Fibroblast of skin of left biceps (primary cell): Measurements from ENCODE around the gene SH3TC1.

Experiments
- DNase-seq, 2 experiments: peaks; one replicate each; pipeline ENCODE4 v3.0.0-alpha.2; 2013; ENCODE audit warnings: low read depth in 2 of 2

SH3TC1 gene

DNA sequence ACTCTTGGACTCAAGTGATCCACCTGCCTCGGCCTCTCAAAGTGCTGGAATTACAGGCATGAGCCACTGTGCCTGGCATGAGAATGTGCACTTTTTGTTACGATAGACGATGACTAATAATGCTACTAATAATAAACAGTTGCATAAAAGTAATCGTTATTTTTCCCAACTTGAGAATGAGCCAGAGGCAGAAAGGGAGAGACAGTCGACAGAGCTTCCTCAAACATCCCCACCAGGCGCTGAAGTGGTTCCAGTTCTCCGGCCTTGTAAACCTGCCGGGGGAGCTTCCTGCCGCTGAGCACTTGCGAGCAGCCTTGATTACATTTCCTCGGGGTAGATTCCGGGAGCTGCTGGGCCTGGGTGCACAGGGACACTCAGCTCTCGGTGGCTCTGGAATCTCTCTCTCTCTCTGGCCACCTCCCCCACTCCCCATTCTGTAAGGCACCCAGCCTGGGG, 61.6 kb downstream of the SH3TC1 start:
- peak; percentile 52 to 54 for DNase-seq

DNA sequence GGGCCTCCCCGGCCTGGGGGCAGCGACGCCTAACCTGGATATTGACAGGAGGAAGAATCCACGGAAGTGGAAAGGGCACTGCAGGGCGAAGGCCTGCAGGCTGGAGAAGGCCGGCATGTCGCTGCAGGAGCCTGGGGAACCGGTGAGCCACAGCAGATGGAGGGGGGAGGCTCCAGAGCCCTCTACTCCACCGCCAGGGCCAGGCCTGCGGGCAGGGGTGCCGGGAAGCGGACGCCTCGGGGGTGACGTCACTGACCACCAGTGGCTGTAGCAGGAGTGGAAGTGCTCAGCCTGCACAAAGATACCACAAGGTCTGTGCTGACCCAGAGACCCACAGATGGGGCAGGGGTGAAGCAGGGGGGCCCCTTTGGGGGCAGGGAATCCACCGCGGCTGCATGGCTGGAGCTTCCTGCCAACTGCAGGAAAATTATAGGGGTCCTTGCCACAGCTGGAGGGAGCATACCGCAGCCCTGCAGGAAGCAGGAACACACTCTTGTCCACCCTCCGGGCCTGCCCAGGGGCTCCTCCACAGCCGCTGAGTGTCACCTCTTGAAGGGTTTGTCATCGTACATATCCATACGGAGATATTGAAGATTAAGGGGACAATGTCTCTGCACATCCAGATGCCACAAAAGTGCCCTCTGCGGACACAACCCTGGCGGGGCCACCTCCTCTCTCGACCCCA, 62.9 kb downstream of the SH3TC1 start:
- no peak for DNase-seq

DNA sequence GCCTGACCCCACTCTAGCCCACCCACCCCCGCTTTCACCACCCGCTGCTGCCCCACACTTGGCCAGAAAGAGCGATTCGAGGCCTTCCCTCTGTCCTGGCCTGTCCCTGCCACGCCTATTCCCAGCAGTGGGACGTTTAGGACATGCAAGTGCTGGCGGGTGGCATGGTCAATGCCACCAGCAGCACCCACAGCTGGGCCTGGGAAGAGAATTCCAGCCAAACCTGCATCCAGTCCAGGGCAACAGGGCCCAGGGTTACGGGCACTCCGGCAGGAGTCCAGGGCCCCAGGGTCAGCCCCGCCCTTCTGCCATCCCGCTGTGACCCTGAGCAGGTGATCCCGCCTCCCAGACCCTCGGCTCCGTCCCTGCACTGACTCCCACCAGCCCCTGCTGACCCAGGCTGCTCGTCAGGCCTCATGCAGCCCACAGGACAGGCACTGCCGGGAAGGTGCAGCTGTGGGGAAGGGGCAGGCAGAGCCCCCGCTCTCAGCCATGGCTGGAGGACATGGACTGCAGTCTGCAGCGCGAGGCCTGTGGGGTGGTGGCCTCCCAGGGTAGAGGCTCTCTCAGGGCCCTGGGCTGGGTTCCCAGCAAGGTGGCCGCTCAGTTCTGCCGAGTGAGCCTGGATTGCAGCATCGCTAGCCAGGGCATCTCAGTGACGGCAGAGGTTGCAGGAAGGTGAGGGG, 63.7 kb downstream of the SH3TC1 start:
- DNase-seq = no peak

GRCh38 chr4:8263397-8263796, 64.3 kb downstream of the SH3TC1 start:
- no peak for DNase-seq

- DNase-seq = no peak
Measured at GRCh38 chr4:8264106-8264505, 65.0 kb downstream of the SH3TC1 start.

DNA sequence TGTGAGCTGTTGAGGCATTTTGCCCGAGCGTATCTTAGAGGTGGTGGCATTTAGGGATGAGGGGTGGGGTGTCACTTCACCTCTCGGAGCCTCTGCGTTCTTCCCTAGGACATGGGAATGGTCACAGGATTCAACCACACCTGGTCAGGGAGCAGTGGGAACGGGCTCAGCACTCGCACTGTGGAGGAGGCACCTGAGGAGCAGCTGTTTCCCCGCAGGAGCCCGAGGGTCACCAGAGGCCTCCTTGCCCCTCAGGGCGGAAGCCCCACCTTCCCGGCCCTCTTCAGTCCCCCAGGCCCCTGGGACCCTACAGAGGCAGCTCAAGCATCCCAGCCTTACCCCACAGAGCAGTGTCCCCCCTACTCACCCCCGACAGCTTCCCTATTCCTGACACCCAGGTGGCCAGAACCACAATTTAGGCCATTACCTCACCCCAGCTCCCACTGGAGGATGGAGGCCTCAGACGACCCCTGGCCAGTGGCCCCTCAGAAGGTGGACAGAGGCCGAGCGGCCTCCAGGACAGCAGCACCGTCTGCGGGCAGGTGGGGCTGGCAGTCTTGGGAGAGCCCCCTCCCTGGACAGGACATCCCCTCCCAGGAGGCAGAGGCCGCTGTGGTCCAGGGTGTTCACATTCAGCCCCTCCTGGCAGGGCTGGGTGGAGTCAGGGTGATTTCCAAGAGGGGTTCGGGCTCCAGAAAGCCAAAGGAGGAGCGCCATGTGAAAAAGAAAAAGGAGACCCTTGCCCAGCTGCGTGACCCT, 66.3 kb downstream of the SH3TC1 start:
- no peak for DNase-seq

DNA sequence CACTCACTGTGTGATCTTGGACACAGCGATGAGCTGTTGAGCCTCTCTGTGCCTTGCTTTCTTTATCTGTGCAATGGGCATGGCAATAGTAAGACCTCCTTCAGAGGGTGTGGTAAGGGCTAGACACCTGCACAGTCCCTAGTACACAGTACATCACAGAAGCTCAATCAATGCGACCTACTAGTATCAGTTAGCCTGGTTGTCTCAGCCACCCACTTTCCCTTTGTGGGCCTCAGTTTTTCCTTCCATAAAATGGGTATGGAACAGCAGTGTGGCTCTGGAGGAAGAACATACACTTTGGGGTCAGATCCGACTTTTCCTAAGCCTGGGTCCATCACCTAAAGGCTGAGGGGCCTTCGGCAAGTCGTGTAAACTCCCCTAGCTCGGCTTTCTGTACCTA, 67.0 kb downstream of the SH3TC1 start:
- no peak for DNase-seq

- no peak for DNase-seq
Measured at GRCh38 chr4:8266508-8266907, 67.4 kb downstream of the SH3TC1 start.

GRCh38 chr4:8267077-8267476, 68.0 kb downstream of the SH3TC1 start:
- DNase-seq = no peak

DNA sequence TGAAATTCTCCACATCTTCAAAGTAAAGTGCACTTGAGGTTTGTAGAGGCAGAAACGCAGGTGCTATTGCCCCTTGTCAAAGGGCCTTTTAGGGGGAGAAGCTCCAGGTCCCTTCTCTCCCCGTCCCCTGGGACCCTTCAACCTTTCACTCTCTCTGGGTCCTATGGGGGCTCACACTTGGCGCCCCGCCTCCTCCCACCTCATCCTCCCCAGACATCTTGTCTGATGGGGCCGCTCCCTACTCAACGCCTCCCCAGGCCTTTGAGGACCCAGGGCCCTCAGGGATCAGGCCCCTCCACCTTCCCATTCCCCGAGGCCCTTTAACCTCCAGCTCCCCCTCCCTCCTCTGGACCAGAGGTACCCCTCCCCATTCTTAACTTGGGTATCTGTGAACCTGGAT, 69.1 kb downstream of the SH3TC1 start:
- DNase-seq = no peak

- DNase-seq = no peak
Measured at GRCh38 chr4:8268901-8269534, 69.9 kb downstream of the SH3TC1 start.

DNA sequence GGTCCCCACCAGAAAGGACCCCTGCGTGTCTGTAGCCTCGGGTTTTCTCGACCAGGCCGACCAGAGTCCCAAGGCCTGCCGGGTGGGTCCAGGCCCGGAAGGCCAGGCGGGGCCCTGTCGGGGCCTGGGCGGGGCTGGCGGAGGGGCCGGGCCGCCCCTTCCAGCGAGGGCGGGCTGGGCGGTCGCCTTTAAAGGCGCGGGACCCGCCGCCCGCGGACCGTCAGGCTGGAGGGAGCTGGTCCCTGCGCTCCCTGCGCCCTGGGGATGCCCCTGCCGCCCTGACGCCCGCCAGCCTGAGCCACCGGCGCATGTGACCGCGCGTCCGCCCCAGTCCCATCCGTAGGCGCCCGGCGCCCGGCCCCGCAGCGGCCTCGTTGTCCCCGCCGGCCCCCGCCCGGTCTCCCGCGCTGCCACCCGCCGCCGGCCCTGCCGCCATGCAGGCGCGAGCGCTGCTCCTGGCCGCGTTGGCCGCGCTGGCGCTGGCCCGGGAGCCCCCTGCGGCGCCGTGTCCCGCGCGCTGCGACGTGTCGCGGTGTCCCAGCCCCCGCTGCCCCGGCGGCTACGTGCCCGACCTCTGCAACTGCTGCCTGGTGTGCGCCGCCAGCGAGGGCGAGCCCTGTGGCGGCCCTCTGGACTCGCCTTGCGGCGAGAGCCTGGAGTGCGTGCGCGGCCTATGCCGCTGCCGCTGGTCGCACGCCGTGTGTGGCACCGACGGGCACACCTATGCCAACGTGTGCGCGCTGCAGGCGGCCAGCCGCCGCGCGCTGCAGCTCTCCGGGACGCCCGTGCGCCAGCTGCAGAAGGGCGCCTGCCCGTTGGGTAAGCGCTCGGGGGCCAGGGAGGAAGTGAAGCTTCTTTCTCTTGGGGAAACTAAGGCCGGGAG, 70.7 kb downstream of the SH3TC1 start, which contains the start of gene HTRA3:
TSS of gene HTRA3 (plus strand) at position 220 of the 883 bp plus-strand sequence. CDS start at position 435, 215 bp downstream.
- no peak for DNase-seq

DNA sequence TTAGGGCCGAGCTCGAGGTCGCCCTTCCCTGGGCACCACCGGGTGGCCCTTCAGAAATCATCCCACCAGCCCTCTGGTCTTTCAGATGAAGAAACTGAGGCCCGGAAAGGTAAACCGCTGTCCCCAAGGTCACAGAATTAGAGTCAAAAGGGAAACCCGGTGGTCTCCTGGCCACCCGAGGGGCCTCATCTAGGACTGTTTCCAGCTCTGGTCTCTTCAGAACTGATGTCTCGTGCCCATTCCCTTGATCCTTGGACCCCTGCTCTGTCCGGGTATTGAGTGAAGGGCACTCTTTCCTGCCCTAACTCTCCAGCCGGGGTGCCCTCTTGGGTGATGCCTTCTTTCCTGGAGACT, 71.3 kb downstream of the SH3TC1 start:
- DNase-seq = no peak

DNA sequence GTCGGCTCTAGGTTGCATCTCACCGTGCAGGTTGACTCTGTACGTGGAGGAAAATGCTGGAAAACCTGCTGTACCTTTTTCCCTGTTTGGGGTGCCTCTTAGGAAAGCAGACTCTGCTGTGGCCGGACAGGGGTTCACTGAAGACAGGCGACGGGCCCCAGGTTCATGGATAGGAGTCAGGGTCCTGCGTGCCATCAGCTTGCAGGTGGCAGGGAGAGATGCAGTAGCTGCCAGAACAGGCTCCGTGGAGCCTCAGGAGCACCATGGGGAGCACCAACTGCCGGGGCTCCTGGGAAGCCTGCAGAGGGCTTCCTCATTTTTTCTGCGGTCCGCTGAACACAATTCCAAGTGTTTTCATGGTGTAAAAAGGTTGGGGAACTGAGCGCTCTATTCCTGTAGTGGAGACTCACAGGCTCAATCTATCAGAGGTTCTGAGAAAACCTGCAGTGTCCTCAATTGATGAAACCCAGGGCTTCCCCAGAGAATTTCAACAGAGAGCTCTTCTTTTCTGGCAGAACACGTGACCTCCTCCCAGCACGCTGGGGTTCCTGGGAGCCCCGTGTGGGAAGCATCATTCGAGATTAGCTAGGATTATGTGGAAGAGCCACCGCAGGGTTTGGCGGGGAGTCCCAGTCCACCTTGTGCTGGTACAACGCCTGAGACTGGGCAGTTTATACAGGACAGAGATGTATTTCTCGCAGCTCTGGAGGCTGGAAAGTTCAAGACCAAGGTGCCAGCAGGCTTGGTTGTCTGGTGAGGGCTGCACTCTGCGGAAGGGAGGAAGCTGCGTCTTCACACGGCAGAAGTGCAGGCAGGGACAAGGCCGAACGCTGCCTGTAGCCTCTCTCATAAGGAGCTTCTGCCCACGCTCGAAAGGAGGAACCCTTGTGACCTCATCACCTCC, 72.1 kb downstream of the SH3TC1 start:
- no peak for DNase-seq

DNA sequence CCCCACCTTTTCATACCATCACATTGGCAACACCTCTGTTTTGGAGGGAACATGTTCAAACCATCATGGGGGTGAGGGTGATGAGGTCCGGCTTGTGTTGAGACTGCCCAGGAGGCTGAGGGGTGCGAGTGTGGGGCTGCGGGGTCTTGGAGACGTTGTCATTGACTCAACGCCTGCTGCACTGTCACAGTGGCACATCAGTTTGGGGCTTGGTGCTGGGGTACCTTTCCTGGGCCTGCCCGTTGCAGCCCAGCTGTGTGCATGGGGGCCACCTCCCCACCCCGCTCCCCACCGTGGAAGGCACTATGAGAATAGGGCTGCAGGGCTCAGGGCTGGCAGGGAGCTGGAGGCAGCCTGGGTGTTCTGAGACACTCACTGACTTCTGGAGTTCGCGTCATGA, 72.7 kb downstream of the SH3TC1 start:
- DNase-seq = no peak

DNA sequence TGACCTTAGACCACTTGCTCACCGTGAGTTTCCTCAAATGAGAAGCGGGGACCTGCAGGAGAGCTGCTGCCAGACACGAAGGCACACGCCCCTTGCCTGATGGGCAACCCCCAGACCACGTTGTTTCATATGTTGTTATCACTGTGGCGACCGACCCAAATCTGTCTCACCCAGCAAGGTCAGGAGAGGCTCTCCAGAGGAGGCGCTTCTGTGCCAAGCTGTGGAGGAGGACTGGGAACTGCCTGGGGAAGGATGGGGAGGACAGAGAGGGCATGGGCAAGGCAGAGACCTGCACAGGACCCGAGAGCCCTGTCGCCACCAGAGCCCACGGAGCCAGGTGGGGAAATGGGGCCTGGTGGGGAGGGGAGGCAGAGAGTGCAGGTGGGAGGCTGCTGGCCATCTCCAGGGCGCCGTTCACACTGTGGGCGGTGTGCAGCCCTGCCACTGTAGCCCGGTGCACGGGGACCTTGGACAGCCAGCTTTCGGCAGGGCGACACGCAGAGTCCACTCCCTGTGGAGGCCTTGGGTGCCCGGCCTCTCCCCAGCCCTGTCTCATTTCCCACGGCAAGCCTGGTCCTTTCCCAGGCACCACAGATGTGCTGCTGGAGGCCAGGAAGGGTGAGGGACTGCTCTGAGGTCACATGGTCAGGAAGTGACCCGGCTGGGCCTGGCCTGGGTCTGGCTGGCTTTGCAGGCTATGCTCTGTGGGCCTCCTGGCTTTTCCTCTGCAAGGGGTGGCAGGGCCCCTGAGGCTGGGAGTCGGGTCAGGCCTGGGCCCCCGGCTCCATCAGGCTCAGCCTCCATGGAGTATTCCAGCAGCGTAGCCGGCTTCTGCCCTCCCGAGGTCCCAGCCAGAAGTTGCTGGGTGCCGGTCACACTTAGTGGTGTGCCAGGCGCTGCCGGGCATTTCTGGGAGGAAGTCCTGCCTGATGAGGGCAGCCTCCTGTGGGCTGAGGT, 73.7 kb downstream of the SH3TC1 start:
- DNase-seq = no peak

DNA sequence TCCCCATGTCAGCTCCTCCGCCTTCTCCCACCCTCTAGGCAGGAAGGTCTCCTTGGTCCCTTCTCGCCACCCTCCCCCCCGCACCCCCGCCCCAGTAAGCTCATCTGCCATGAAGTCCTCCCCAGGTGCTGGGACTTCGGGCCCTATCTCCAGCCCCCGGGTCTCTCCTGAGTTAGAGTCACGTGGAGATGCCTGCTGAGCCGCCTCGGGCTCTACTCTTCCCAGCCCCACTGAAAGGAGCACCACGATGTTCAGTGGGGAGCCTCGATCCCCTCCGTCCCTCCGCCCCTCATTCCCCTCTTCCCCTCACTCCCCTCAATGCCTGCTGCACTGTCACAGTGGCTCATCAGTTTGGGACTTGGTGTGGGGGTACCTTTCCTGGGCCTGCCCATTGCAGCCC, 74.4 kb downstream of the SH3TC1 start:
- no peak for DNase-seq

DNA sequence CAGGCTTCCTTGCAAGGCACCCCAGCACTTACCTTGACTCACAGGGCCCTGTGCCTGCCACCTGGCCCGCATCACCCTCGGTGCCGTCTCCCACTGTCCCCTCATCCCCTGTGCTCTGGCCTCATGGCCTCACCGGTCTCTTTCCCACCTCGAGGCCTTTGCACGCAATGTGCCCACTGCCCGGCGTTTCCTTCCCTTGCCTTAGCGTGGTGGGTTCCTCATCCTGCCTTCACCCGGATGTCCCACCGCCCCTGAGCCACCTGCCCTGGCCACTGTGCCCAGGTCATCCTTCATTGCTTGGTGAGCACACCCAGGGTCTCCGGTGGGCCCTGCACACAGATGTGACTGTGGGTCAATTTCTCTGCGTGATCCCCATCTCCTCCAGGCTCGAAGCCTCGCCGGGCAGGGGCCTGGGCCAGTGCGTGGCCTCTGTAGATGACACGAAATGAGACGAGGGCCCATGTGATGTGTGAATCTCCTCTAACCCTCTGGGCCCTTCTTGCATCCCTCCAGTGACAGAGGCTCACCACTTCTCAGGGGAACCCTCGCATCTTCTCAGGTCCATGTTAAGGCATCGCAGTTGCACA, 75.1 kb downstream of the SH3TC1 start:
- no peak for DNase-seq
